Stomach (tissue), 9 donors: ENCODE data around the gene TUT4. TPM values are rescaled to one million over a fixed set of nuclear protein-coding genes. Genes with fewer than 3 reads are reported as not detected.

Experiments used
- DNase-seq, 2 donors: peaks; one replicate each; pipeline versions ENCODE4 v3.0.0 to v3.0.0-alpha.2; 2013 to 2019
- H3K27ac ChIP-seq, 5 donors: fragments of 200-600 bp in 4 of 5; sonication (generic) in 4 of 5; one replicate each; pipeline ENCODE4 v1.5.1; 2013 to 2019; ENCODE audit warnings: mild to moderate bottlenecking in 1 of 5, moderate library complexity in 1 of 5
- H3K27me3 ChIP-seq, 3 donors: fragments of 200-600 bp; sonication (generic); one replicate each; pipeline ENCODE4 v1.5.1; 2017 to 2019; ENCODE audit warnings: mixed run types in 1 of 3
- H3K36me3 ChIP-seq, 4 donors: fragments of 200-600 bp; sonication (generic); 1 replicate in 3 of 4; 2 replicates in 1 of 4; pipeline ENCODE4 v1.5.1; 2016 to 2019
- H3K4me1 ChIP-seq, 4 donors: fragments of 200-600 bp; sonication (generic); one replicate each; pipeline ENCODE4 v1.5.1; 2016 to 2019
- H3K4me3 ChIP-seq, 4 donors: fragments of 200-600 bp; sonication (generic) in 3 of 4; one replicate each; pipeline ENCODE4 v1.5.1; 2016 to 2019; ENCODE audit warnings: mild to moderate bottlenecking in 1 of 4
- H3K9me3 ChIP-seq, 4 donors: fragments of 200-600 bp; sonication (generic); one replicate each; pipeline ENCODE4 v1.5.1; 2016 to 2019
- EP300 ChIP-seq: sonication (generic); formaldehyde crosslinking; IDR thresholded peaks from one replicate; pipeline ENCODE4 v1.6.1; 2017; ENCODE audit warnings: antibody characterized with exemption
- POLR2A ChIP-seq, 4 donors: fragments of 450-650 bp; IDR thresholded peaks; one replicate each; pipeline ENCODE4 v1.6.1; 2016; ENCODE audit warnings: antibody characterized with exemption in 4 of 4, control low read depth in 2 of 4, mild to moderate bottlenecking in 1 of 4, moderate library complexity in 1 of 4
- POLR2AphosphoS5 ChIP-seq, 3 donors: sonication (generic); formaldehyde crosslinking; IDR thresholded peaks; one replicate each; pipeline ENCODE4 v1.6.1; 2016; ENCODE audit warnings: antibody characterized with exemption in 3 of 3
- WGBS, 5 donors: extraction: QIAGEN DNeasy Blood & Tissue Kit in 3 of 5; methylation state at CpG; one replicate each; pipeline versions ENCODE4 v1.1.5 to v1.1.7; 2013 to 2018; 5-methylcytosine and 5-hydroxymethylcytosine counted together
- intact Hi-C: fragments of 100-400 bp; cut with DNase I; formaldehyde crosslinking; loops from one replicate; pipeline ENCODE4 v1.15.1; 2023; ENCODE audit warnings: low total_unique reads
- polyA plus RNA-seq, 3 donors: library from polyadenylated mRNA; stranded (reverse); fragments of 200-250 nt; gene quantifications; one replicate each; pipeline ENCODE4 v1.2.3, GENCODE V29; 2013
- total RNA-seq, 5 donors: library from RNA; depleted of rRNA; stranded (reverse); fragments of >200 nt; gene quantifications; one replicate each; pipeline versions ENCODE4 v1.1.0 to v1.2.3, GENCODE V29; 2014 to 2016
- TF ChIP-seq, protein P1 (sequence below), 7 experiments: fragments of 450-650 bp in 4 of 7; fragments of 200-600 bp in 3 of 7; sonication (generic) in 3 of 7; IDR thresholded peaks; one replicate each; pipeline ENCODE4 v1.5.1; 2016 to 2019; ENCODE audit warnings: antibody characterized with exemption in 7 of 7, control low read depth in 2 of 7, mild to moderate bottlenecking in 1 of 7
- donor health status: healthy with polysubstance abuse.
- donor health status: Bipolar disorder and iron deficiency.
- donor health status: healthy.

Gene TUT4
- total and polyA plus RNA-seq, 8 donors: 11.8 to 107 (median 37.1) TPM

DNA sequence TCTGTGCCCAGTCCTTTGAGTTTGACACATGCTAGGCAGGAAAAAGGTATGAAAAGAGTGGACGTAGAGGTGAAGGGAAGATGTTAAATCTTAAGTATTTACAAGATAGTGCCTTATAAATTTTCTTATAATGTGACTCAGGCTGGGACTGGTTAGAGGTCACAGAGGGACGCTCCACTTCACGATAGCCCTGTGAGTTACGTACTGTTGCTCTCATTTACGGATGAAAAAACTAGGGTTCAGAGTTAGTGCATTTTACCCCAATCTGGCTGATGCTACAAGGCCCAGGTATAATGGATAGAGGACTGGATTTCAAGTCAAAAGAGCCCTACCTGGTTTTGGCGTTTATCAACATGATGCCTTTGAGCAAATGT, 1.4 kb upstream of the TUT4 start:
- DNase-seq: no peak
- TF ChIP-seq, protein P1, sequence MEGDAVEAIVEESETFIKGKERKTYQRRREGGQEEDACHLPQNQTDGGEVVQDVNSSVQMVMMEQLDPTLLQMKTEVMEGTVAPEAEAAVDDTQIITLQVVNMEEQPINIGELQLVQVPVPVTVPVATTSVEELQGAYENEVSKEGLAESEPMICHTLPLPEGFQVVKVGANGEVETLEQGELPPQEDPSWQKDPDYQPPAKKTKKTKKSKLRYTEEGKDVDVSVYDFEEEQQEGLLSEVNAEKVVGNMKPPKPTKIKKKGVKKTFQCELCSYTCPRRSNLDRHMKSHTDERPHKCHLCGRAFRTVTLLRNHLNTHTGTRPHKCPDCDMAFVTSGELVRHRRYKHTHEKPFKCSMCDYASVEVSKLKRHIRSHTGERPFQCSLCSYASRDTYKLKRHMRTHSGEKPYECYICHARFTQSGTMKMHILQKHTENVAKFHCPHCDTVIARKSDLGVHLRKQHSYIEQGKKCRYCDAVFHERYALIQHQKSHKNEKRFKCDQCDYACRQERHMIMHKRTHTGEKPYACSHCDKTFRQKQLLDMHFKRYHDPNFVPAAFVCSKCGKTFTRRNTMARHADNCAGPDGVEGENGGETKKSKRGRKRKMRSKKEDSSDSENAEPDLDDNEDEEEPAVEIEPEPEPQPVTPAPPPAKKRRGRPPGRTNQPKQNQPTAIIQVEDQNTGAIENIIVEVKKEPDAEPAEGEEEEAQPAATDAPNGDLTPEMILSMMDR (IDR thresholded peaks at IDR 0.05): no peak
- no peak for TF ChIP-seq POLR2A (IDR thresholded peaks at IDR 0.05)
- TF ChIP-seq EP300: no peak
- TF ChIP-seq POLR2AphosphoS5 (IDR thresholded peaks at IDR 0.05): no peak
- H3K4me3 ChIP-seq: peak overlapping the region in 3 of 4 donors; percentile 78 to 99 (median 94)
- no peaks in the 10 kb centered on the region for H3K27me3 ChIP-seq
- intact Hi-C loops: no loop called here
- no peaks in the 10 kb centered on the region for H3K36me3 ChIP-seq
- H3K9me3 ChIP-seq: no peaks in the 10 kb centered on the region
- peak overlapping the region in 2 of 5 donors; percentile 87 to 93 for H3K27ac ChIP-seq
- 67 to 80% (median 73%) methylated on average over 6 of the region's 6 CpGs for WGBS, 5 donors
- H3K4me1 ChIP-seq: peaks cover 0 to 39% (median 28%) of the 10 kb centered on the region in 4 donors

DNA sequence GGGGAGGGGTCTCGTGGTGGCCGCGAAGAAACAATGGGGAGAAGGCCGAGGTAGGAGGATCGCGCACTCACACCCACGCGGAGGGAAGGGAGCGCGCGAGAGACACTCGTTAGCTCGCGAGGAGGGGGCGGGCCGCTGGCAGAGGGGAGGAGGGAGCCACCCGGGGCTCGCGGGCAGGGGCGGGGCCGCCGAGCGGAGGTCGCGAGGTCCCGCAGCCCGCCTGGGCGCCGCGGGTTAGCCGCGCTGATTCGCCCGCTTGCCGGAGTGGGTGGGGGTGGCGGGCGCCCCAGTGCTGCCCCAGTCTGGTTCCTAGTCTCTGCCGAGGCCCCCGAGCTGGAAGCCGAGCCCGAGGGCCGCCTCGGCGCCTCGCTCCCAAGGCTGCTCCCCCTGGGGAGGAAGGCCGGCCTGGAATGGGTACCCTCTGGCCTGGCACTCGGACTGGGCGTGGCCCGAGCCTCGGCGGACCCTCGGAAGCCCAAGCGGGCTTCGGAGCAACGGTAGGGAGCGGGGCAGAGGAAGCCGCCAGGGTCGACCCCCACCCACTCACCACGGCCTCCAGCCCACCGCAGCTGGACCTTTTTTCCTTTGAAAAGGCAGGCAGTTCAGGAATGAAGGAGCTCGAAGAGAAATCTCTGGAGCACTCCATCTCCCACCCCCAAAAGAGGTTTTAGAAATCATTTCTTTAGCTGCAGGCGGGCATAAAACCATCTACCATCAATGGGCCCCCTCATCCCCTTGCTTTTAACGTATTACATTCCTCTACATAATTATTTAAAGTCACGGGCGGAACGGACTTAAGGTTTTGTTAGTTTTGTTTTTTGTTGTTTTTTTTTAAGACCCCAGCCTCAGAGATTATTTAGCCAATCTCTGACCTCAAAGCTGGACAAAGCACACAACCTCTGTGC, 722 bp upstream of the TUT4 start:
- Histone ChIP-seq H3K27me3 (no peaks in the 10 kb centered on the region), H3K4me1 (peaks cover 0 to 45% (median 32%) of the 10 kb centered on the region in 4 donors), H3K36me3 (no peaks in the 10 kb centered on the region), H3K9me3 (no peaks in the 10 kb centered on the region), H3K4me3 (peak overlapping the region; percentile 78 to 99 (median 92)), H3K27ac (peak overlapping the region; percentile 87 to 94 (median 91))
- TF ChIP-seq POLR2AphosphoS5 (IDR thresholded peaks at IDR 0.05) (peak in 2 of 3 donors; percentile 23 to 33), EP300 (no peak)
- 4 to 8% (median 5%) methylated on average over 42 to 66 of the region's 66 CpGs for WGBS, 5 donors
- intact Hi-C loops: no loop called here
- DNase-seq: peak; percentile 79 to 97

DNA sequence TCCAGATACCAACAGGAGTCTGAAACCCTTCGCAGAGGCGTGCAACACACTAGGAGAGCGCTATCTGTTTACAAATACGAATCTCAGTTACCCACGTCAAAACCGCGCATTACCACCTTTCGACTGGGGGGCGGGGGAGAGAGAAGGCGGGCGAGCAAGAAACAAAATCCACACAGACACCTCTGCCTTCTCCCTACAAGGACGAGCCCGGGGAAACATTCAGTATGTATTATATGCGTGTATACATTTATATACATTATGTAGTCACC, 722 bp downstream of the TUT4 start:
- H3K9me3 ChIP-seq: no peaks in the 10 kb centered on the region
- H3K4me3 ChIP-seq: peak overlapping the region; percentile 78 to 99 (median 92)
- no peak for TF ChIP-seq POLR2A (IDR thresholded peaks at IDR 0.05)
- TF ChIP-seq POLR2AphosphoS5 (IDR thresholded peaks at IDR 0.05): peak in 2 of 3 donors; percentile 19 to 37
- H3K36me3 ChIP-seq: no peaks in the 10 kb centered on the region
- WGBS, 5 donors: 0 to 2% (median 0%) methylated on average over 14 of the region's 14 CpGs
- intact Hi-C loops: no loop called here
- H3K27ac ChIP-seq: peak overlapping the region; percentile 87 to 94 (median 91)
- peak; percentile 56 to 84 for DNase-seq
- peaks cover 0 to 54% (median 36%) of the 10 kb centered on the region in 4 donors for H3K4me1 ChIP-seq
- no peaks in the 10 kb centered on the region for H3K27me3 ChIP-seq

DNA sequence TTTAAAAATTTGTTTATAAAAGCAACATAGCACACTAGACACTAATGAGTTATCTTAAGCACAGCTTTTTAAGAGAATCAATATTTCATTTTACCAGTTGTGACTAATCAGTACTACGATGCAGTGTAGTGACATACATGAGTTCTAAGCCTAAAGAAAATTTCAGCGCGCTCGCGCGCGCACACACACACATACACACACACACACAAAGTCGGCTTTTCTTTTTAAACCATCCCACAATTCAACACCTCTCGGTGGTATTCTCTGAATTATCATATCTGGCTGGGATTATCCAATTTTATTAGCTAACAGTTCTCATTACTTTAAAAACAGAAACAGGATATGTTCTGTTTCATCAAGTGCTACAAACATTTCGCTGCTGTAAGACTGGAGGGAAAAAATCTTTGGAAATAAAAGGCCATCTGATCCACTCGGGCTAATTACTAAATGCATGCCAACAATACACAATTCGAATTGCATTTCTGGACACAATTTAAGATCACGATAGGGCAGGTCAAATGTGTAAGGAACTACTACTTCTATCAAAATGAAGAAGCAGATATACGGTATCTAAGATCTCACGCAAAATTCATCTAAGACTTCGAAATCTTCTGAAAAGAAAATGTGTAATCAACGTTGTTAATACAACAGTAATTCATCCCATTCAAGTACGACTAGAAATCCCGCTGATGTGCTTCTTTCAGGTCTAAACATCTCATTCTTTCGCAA, 1.2 kb downstream of the TUT4 start:
- peak overlapping the region; percentile 28 to 94 (median 87) for H3K27ac ChIP-seq
- intact Hi-C loops: no loop called here
- no peaks in the 10 kb centered on the region for H3K27me3 ChIP-seq
- peak overlapping the region; percentile 78 to 99 (median 92) for H3K4me3 ChIP-seq
- no peak for TF ChIP-seq EP300
- no peak for TF ChIP-seq POLR2AphosphoS5 (IDR thresholded peaks at IDR 0.05)
- TF ChIP-seq, protein P1 (IDR thresholded peaks at IDR 0.05): no peak
- no peak for TF ChIP-seq POLR2A (IDR thresholded peaks at IDR 0.05)
- 2 to 9% (median 8%) methylated on average over 20 of the region's 20 CpGs for WGBS, 5 donors
- H3K36me3 ChIP-seq: no peaks in the 10 kb centered on the region
- no peaks in the 10 kb centered on the region for H3K9me3 ChIP-seq
- peak in 1 of 2 donors; percentile 64 for DNase-seq
- H3K4me1 ChIP-seq: peaks cover 0 to 54% (median 36%) of the 10 kb centered on the region in 4 donors

DNA sequence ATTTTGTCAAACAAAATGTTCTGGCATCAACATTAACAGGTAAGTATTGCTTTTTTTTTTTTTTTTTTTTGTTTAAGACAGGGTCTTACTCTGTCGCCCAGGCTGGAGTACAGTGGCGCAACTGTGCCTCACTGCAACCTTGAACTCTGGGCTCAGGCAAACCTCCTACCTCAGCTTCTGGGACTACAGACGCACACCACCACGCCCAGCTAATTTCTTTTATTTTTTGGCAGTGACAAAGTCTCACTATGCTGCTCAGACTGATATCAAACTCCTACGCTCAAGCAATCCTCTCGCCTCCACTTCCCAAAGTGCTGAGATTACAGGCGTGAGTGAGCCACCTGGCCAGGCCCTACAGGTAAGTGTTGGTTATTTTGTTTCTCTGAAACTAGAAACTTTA, 2.4 kb downstream of the TUT4 start:
- H3K9me3 ChIP-seq: no peaks in the 10 kb centered on the region
- H3K4me3 ChIP-seq: no peak overlapping the region
- TF ChIP-seq POLR2AphosphoS5 (IDR thresholded peaks at IDR 0.05) (no peak), EP300 (no peak), POLR2A (IDR thresholded peaks at IDR 0.05) (no peak)
- TF ChIP-seq, protein P1 (IDR thresholded peaks at IDR 0.05): no peak
- H3K27me3 ChIP-seq: no peaks in the 10 kb centered on the region
- WGBS, 5 donors: 56 to 64% (median 60%) methylated on average over 7 of the region's 7 CpGs
- intact Hi-C loops: no loop called here
- peaks cover 0 to 54% (median 36%) of the 10 kb centered on the region in 4 donors for H3K4me1 ChIP-seq
- no peak overlapping the region for H3K27ac ChIP-seq
- H3K36me3 ChIP-seq: no peaks in the 10 kb centered on the region
- DNase-seq: peak in 1 of 2 donors; percentile 7
